ENCODE measurements around the gene IGLON5. TPM values are rescaled to one million over a fixed set of nuclear protein-coding genes. Genes with fewer than 3 reads are reported as not detected.
A peak's percentile ranks its signal among the peaks of the same experiment; 100 is the strongest.

IGLON5 gene
- total RNA-seq, 1 experiment from 2014 or later, result not detected

DNA sequence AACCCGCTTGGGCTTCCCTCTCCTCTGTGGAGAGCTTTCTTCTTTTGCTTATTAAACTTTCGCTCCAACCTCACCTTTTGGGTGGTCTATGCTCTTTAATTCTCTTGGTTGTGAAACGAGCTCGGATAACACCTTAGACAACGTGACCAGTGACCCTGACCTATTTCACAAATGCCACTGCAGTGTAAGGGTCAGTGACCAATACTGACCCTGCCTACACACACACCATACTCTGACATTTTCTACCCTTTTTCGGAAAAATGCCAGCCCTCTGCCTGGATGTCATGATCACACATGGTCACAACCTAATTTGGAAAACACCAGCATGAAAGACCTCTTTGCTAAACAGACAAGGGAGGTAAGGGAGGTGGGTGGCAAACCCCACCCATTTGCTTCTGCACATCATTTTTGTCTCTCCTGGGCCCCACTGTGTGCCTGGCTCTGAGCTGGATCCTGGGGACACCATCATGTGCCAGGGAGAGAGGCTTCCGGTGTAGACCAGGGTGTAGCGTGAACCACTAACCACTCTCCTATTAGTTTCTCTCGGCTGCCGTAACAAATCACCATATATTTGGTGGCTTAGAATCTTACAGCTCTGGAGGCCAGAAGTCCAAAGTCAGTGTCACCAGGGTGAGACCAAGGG, 44.8 kb downstream of the IGLON5 start:
- Mint-ChIP-seq H3K9me3 (ENCODE audit: unreplicated experiment) (no peaks in the 10 kb centered on the region), H3K27ac (ENCODE audit: unreplicated experiment) (peak overlapping the region; percentile 80), H3K27me3 (ENCODE audit: insufficient read depth, unreplicated experiment) (no peaks in the 10 kb centered on the region), H3K4me3 (ENCODE audit: unreplicated experiment) (no peak overlapping the region), H3K4me1 (ENCODE audit: low read depth, unreplicated experiment) (peaks cover 55% of the 10 kb centered on the region), H3K36me3 (ENCODE audit: insufficient read depth, unreplicated experiment) (peaks cover 54% of the 10 kb centered on the region)
- Histone ChIP-seq H3K4me3 (ENCODE audit: low read depth, low read length) (no peak overlapping the region), H3K27me3 (replicated peaks; ENCODE audit: control insufficient read depth, insufficient read depth, low read length) (no peaks in the 10 kb centered on the region), H3K36me3 (ENCODE audit: control insufficient read depth, insufficient read depth, low read length) (peaks cover 2% of the 10 kb centered on the region), H3K9me3 (no peaks in the 10 kb centered on the region), H3K4me1 (peaks cover 36% of the 10 kb centered on the region)
- no peak for DNase-seq
- TF ChIP-seq, protein P1, sequence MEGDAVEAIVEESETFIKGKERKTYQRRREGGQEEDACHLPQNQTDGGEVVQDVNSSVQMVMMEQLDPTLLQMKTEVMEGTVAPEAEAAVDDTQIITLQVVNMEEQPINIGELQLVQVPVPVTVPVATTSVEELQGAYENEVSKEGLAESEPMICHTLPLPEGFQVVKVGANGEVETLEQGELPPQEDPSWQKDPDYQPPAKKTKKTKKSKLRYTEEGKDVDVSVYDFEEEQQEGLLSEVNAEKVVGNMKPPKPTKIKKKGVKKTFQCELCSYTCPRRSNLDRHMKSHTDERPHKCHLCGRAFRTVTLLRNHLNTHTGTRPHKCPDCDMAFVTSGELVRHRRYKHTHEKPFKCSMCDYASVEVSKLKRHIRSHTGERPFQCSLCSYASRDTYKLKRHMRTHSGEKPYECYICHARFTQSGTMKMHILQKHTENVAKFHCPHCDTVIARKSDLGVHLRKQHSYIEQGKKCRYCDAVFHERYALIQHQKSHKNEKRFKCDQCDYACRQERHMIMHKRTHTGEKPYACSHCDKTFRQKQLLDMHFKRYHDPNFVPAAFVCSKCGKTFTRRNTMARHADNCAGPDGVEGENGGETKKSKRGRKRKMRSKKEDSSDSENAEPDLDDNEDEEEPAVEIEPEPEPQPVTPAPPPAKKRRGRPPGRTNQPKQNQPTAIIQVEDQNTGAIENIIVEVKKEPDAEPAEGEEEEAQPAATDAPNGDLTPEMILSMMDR (IDR thresholded peaks at IDR 0.05; ENCODE audit: insufficient read depth in 1 of 2, low read depth in 1 of 2, low read length in 1 of 2, severe bottlenecking in 1 of 2, unreplicated experiment in 1 of 2), result no peak
- no TSS peak for BruUV-seq (replicated peaks)
- intact Hi-C loops (cut with micrococcal nuclease; ENCODE audit: unreplicated experiment), result no loop called here
- POLR2A ChIA-PET, result interaction anchor here (0.7 kb wide), 1 partner anchor 91 kb away, joined by 4 read pairs; no protein-coding TSS in a partner anchor
- CTCF ChIA-PET, result interaction anchor here (1.5 kb wide), 1 partner anchor 17 kb away, joined by 3 read pairs; no protein-coding TSS in a partner anchor

DNA sequence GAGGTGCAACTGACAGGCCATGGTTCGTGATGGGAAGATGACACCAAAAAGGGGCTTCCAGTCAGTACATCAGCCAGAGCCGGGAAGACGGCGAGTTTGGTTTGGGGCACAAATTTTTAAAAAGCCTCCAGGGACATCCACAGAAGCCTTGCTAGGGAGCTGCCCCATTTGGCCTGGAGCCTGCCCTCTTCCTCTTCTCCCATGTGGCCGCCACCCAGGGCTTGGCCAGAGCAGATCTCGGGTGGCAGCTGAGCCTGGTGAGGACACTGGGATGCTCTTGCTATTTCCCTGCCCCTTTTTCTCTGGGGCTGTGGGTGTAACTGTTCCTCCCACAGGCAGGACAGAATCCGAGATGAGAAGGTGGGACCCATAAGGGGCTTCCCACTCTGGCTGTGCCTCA, 46.5 kb downstream of the IGLON5 start:
- BruUV-seq (replicated peaks), result no TSS peak
- peaks cover 43% of the 10 kb centered on the region for H3K36me3 Mint-ChIP-seq (ENCODE audit: insufficient read depth, unreplicated experiment)
- POLR2A ChIA-PET, result interaction anchor here (0.7 kb wide), 1 partner anchor 8 kb away, joined by 11 read pairs; no protein-coding TSS in a partner anchor
- H3K4me3 Mint-ChIP-seq (ENCODE audit: unreplicated experiment), result no peak overlapping the region
- Histone ChIP-seq H3K36me3 (ENCODE audit: control insufficient read depth, insufficient read depth, low read length) (no peaks in the 10 kb centered on the region; the same call in 1 of the 2 replicates), H3K4me3 (ENCODE audit: low read depth, low read length) (no peak overlapping the region), H3K9me3 (no peaks in the 10 kb centered on the region), H3K27me3 (replicated peaks; ENCODE audit: control insufficient read depth, insufficient read depth, low read length) (no peaks in the 10 kb centered on the region), H3K4me1 (peaks cover 46% of the 10 kb centered on the region)
- TF ChIP-seq, protein P1 (IDR thresholded peaks at IDR 0.05; ENCODE audit: insufficient read depth in 1 of 2, low read depth in 1 of 2, low read length in 1 of 2, severe bottlenecking in 1 of 2, unreplicated experiment in 1 of 2), result no peak
- intact Hi-C loops (cut with micrococcal nuclease; ENCODE audit: unreplicated experiment), result no loop called here
- DNase-seq, result no peak
- no peaks in the 10 kb centered on the region for H3K27me3 Mint-ChIP-seq (ENCODE audit: insufficient read depth, unreplicated experiment)
- peaks cover 52% of the 10 kb centered on the region for H3K4me1 Mint-ChIP-seq (ENCODE audit: low read depth, unreplicated experiment)
- H3K27ac Mint-ChIP-seq (ENCODE audit: unreplicated experiment), result peak overlapping the region; percentile 65
- CTCF ChIA-PET, result no interaction called here
- no peaks in the 10 kb centered on the region for H3K9me3 Mint-ChIP-seq (ENCODE audit: unreplicated experiment)

DNA sequence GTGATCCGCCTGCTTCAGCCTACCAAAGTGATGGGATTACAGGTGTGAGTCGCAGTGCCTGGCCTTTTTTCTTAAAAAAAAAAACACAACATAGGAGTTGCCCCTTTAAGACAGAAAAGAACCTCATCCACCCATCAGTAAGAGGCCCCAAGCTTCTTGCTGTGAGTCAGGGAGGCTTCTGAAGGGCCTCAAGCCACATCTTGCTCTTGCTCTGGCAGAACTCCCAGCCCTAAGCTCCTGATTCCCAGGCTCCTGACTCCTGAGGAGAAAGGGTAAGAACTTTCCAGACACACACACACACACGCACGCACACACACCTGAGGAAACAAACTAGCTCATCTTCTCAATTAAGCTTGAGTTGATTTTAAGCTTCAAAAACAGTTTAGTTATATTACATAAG, 47.9 kb downstream of the IGLON5 start:
- no peak for DNase-seq
- no TSS peak for BruUV-seq (replicated peaks)
- Mint-ChIP-seq H3K9me3 (ENCODE audit: unreplicated experiment) (no peaks in the 10 kb centered on the region), H3K4me3 (ENCODE audit: unreplicated experiment) (no peak overlapping the region), H3K36me3 (ENCODE audit: insufficient read depth, unreplicated experiment) (peaks cover 47% of the 10 kb centered on the region), H3K27me3 (ENCODE audit: insufficient read depth, unreplicated experiment) (no peaks in the 10 kb centered on the region), H3K27ac (ENCODE audit: unreplicated experiment) (peak overlapping the region; percentile 82), H3K4me1 (ENCODE audit: low read depth, unreplicated experiment) (peaks cover 60% of the 10 kb centered on the region)
- intact Hi-C loops (cut with micrococcal nuclease; ENCODE audit: unreplicated experiment), result no loop called here
- Histone ChIP-seq H3K27me3 (replicated peaks; ENCODE audit: control insufficient read depth, insufficient read depth, low read length) (no peaks in the 10 kb centered on the region), H3K4me3 (ENCODE audit: low read depth, low read length) (no peak overlapping the region), H3K9me3 (no peaks in the 10 kb centered on the region), H3K4me1 (peaks cover 57% of the 10 kb centered on the region), H3K36me3 (ENCODE audit: control insufficient read depth, insufficient read depth, low read length) (peaks cover 1% of the 10 kb centered on the region; the same call in 1 of the 2 replicates)
- ChIA-PET CTCF (interaction anchor here (0.6 to 1.6 kb wide), 2 partner anchors 20 to 1031 kb away, joined by 3 to 9 read pairs; no protein-coding TSS in a partner anchor), POLR2A (interaction anchor here (0.6 to 2.3 kb wide), 5 partner anchors 9 to 297 kb away, joined by 3 to 10 read pairs (median 3); no protein-coding TSS in a partner anchor)
- TF ChIP-seq, protein P1 (IDR thresholded peaks at IDR 0.05; ENCODE audit: insufficient read depth in 1 of 2, low read depth in 1 of 2, low read length in 1 of 2, severe bottlenecking in 1 of 2, unreplicated experiment in 1 of 2), result no peak

Data from Caco-2 (cell line).